ENCODE measurements around the gene TMX2. TPM values are rescaled to one million over a fixed set of nuclear protein-coding genes. Genes with fewer than 3 reads are reported as not detected.

TMX2 gene
- polyA plus RNA-seq, 2 of the 4 experiments (the other 2 are of a cell fraction), result 140 to 168 TPM

- TF ChIP-seq USF2 (IDR thresholded peaks at IDR 0.05), result no peak
Observed at GRCh38 chr11:57787920-57788702, 75.7 kb downstream of the TMX2 start (continued).

- no peak for FAIRE-seq
- ATAC-seq, result no peak
- POLR2A ChIA-PET, result interaction anchor here (1.0 kb wide), 1 partner anchor 10 kb away, joined by 3 read pairs; no protein-coding TSS in a partner anchor
- DNase-seq (ENCODE audit: low read depth in 1 of 2, low spot score in 1 of 2), result no peak
- Histone ChIP-seq H3K4me2 (peak overlapping the region; percentile 29), H3K4me1 (peaks cover 72% of the 10 kb centered on the region), H3K4me3 (no peak overlapping the region), H3K9me3 (no peaks in the 10 kb centered on the region), H3K27ac (peak overlapping the region in 1 of 2 experiments; percentile 57; a peak in 3 of 6 replicates)
- TF ChIP-seq CHD2 (IDR thresholded peaks at IDR 0.05; ENCODE audit: low read length, partially characterized antibody) (no peak), ZNF302 (CRISPR knock-in tag; IDR thresholded peaks at IDR 0.05) (no peak), ELK1 (IDR thresholded peaks at IDR 0.05; ENCODE audit: low read depth, low read length) (no peak), JUN (IDR thresholded peaks at IDR 0.05) (no peak), HOXB5 (CRISPR knock-in tag; IDR thresholded peaks at IDR 0.05) (no peak), PBX3 (IDR thresholded peaks at IDR 0.05) (no peak), BCL3 (IDR thresholded peaks at IDR 0.05) (no peak), REST (IDR thresholded peaks at IDR 0.05) (no peak), HEYL (CRISPR knock-in tag; IDR thresholded peaks at IDR 0.05) (no peak), HOXB13 (CRISPR knock-in tag; IDR thresholded peaks at IDR 0.05; ENCODE audit: low read depth) (no peak), POLR2AphosphoS2 (conservative IDR thresholded peaks at IDR 0.05; ENCODE audit: low read length) (no peak), SMC3 (IDR thresholded peaks at IDR 0.05) (no peak), RFX5 (IDR thresholded peaks at IDR 0.05) (no peak), HOXA7 (CRISPR knock-in tag; IDR thresholded peaks at IDR 0.05) (no peak), NR3C1 (IDR thresholded peaks at IDR 0.05) (no peak), FOSB (CRISPR knock-in tag; IDR thresholded peaks at IDR 0.05) (no peak), CEBPB (IDR thresholded peaks at IDR 0.05) (no peak), CTCF (IDR thresholded peaks at IDR 0.05) (no peak)
- CTCF ChIA-PET, result interaction anchor here (0.8 to 5.8 kb wide), 3 partner anchors 10 to 37 kb away, joined by 3 to 38 read pairs (median 8); no protein-coding TSS in a partner anchor
Observed at GRCh38 chr11:57788703-57789088, 76.3 kb downstream of the TMX2 start.
